ENCODE results near the gene HOXD4.

Gene HOXD4

GRCh38 chr2:176173567-176174381, 22.4 kb downstream of the HOXD4 start:
- no peak for DNase-seq

GRCh38 chr2:176174382-176174823, 23.1 kb downstream of the HOXD4 start:
- DNase-seq: no peak

- DNase-seq: peak; percentile 21
These were observed 23.7 kb downstream of the HOXD4 start for GRCh38 chr2:176174824-176175708.

GRCh38 chr2:176175709-176176607, 24.6 kb downstream of the HOXD4 start:
- no peak for DNase-seq

GRCh38 chr2:176177580-176178037, 26.3 kb downstream of the HOXD4 start:
- no peak for DNase-seq

- DNase-seq: no peak
These were observed 26.8 kb downstream of the HOXD4 start for GRCh38 chr2:176178038-176178756.

GRCh38 chr2:176178757-176179295, 27.5 kb downstream of the HOXD4 start:
- no peak for DNase-seq

GRCh38 chr2:176181551-176181950, 30.2 kb downstream of the HOXD4 start:
- no peak for DNase-seq

GRCh38 chr2:176182671-176183070, 31.3 kb downstream of the HOXD4 start:
- DNase-seq: no peak

GRCh38 chr2:176184749-176185148, 33.4 kb downstream of the HOXD4 start:
- no peak for DNase-seq

GRCh38 chr2:176186024-176186423, 34.7 kb downstream of the HOXD4 start:
- DNase-seq: no peak

- no peak for DNase-seq
These were observed 36.0 kb downstream of the HOXD4 start for GRCh38 chr2:176187200-176187898.

- no peak for DNase-seq
These were observed 36.8 kb downstream of the HOXD4 start, which contains the start of gene HOXD1 for GRCh38 chr2:176187899-176188773. HOXD1 (plus strand) TSS chr2:176188668; CDS start chr2:176188802, 134 bp downstream.

GRCh38 chr2:176188774-176189680, 37.7 kb downstream of the HOXD4 start:
- no peak for DNase-seq

GRCh38 chr2:176189681-176190641, 38.6 kb downstream of the HOXD4 start:
- DNase-seq: no peak

GRCh38 chr2:176192351-176192750, 41.0 kb downstream of the HOXD4 start:
- DNase-seq: no peak

GRCh38 chr2:176193048-176193447, 41.7 kb downstream of the HOXD4 start:
- no peak for DNase-seq
